HepG2 (cell line): Measurements from ENCODE around the gene NBR1. TPM values are rescaled to one million over a fixed set of nuclear protein-coding genes. Genes with fewer than 3 reads are reported as not detected.

Experiments used
- CTCF ChIP-seq: sonication (generic); formaldehyde crosslinking; IDR thresholded peaks from 2 replicates; pipeline ENCODE4 v1.5.0; 2020; ENCODE audit warnings: mild to moderate bottlenecking, missing genetic modification reagents, moderate library complexity
- FUBP1 ChIP-seq: sonication (generic); formaldehyde crosslinking; IDR thresholded peaks from 2 replicates; pipeline ENCODE4 v1.5.1; 2020; ENCODE audit warnings: missing genetic modification reagents, mild to moderate bottlenecking, borderline replicate concordance
- HIVEP1 ChIP-seq: sonication (generic); formaldehyde crosslinking; IDR thresholded peaks from 2 replicates; pipeline ENCODE4 v1.4.0; 2020; ENCODE audit warnings: mild to moderate bottlenecking, missing genetic modification reagents
- HMG20A ChIP-seq: IDR thresholded peaks from 2 replicates; pipeline ENCODE4 v1.6.1; 2016; ENCODE audit warnings: borderline replicate concordance
- KMT2A ChIP-seq: sonication (generic); formaldehyde crosslinking; IDR thresholded peaks from 2 replicates; pipeline ENCODE4 v1.4.0; 2020; ENCODE audit warnings: missing genetic modification reagents
- MED1 ChIP-seq: sonication (generic); formaldehyde crosslinking; IDR thresholded peaks from 2 replicates; pipeline ENCODE4 v1.4.0; 2020; ENCODE audit warnings: missing genetic modification reagents
- NR2F1 ChIP-seq, 2 experiments: fragments of 450-650 bp in 1 of 2; formaldehyde crosslinking in 1 of 2; IDR thresholded peaks; 2 replicates each; pipeline versions ENCODE4 v1.5.0 to v1.6.1; 2016 to 2020; ENCODE audit warnings: mild to moderate bottlenecking in 1 of 2, missing compliant biosample characterization in 1 of 2, missing genetic modification reagents in 1 of 2, moderate library complexity in 1 of 2
- NR2F6 ChIP-seq, 2 experiments: IDR thresholded peaks; 2 replicates each; pipeline ENCODE4 v1.6.1; 2016; ENCODE audit warnings: antibody characterized with exemption in 1 of 2, mild to moderate bottlenecking in 1 of 2
- TEAD3 ChIP-seq: optimal IDR thresholded peaks from 2 replicates; pipeline ENCODE3; 2016; ENCODE audit warnings: borderline replicate concordance
- ZNF124 ChIP-seq: sonication (generic); formaldehyde crosslinking; IDR thresholded peaks from 2 replicates; pipeline ENCODE4 v1.4.0; 2020; ENCODE audit warnings: missing genetic modification reagents
- ZNF280D ChIP-seq: sonication (generic); formaldehyde crosslinking; IDR thresholded peaks from 2 replicates; pipeline ENCODE4 v1.5.1; 2020; ENCODE audit warnings: mild to moderate bottlenecking, missing genetic modification reagents
- ZSCAN5A ChIP-seq: sonication (generic); formaldehyde crosslinking; IDR thresholded peaks from 2 replicates; pipeline ENCODE4 v1.8.0; 2022; ENCODE audit warnings: mild to moderate bottlenecking, missing genetic modification reagents, borderline replicate concordance
- polyA plus RNA-seq, 8 experiments: library from polyadenylated mRNA; depleted of rRNA in 3 of 8; stranded (reverse) in 7 of 8; unstranded in 1 of 8; fragments of >200 nt; fragmentation: Illumina TruSeq in 4 of 8; extraction: Trizol in 4 of 8; gene quantifications; 2 replicates each; pipeline versions ENCODE4 v1.2.1 to v1.2.3, GENCODE V29; 2011 to 2016; ENCODE audit warnings: low read depth in 4 of 8, missing spikeins in 1 of 8, mixed read lengths in 1 of 8; ENCODE audit not compliant: insufficient read depth in 1 of 8
- total RNA-seq, 5 experiments: library from RNA; depleted of rRNA; stranded (reverse); fragments of >200 nt; fragmentation: Illumina TruSeq; extraction: Trizol; gene quantifications; 2 replicates each; pipeline ENCODE4 v1.2.3, GENCODE V29; 2016; ENCODE audit warnings: low read depth in 1 of 5

NBR1 gene
- total and polyA plus RNA-seq, 2 of the 13 experiments (the other 11 are each of a cell fraction or from before 2014, with no cell fraction given): 51.7 to 121 TPM

GRCh38 chr17:43125133-43125966 lies 45.7 kb upstream of the NBR1 start, which contains the start of gene BRCA1 (continued):
- peak; percentile 75; the same call in 1 of the 2 replicates for TF ChIP-seq ZNF280D (CRISPR knock-in tag)
- TF ChIP-seq HMG20A (CRISPR knock-in tag): peak; percentile 39; the same call in 1 of the 2 replicates
- TF ChIP-seq NR2F6 (IDR thresholded peaks at IDR 0.05): peak; percentile 69
- peak; percentile 83 for TF ChIP-seq NR2F6 (CRISPR knock-in tag; IDR thresholded peaks at IDR 0.05)
- TF ChIP-seq HIVEP1 (CRISPR knock-in tag): no peak
- TF ChIP-seq ZNF124 (CRISPR knock-in tag): peak; percentile 65; the same call in 1 of the 2 replicates
- peak; percentile 23; the same call in 1 of the 2 replicates for TF ChIP-seq CTCF (CRISPR knock-in tag)
- peak in 1 of 2 experiments; percentile 74; a peak in 3 of 4 replicates for TF ChIP-seq NR2F1 (CRISPR knock-in tag; IDR thresholded peaks at IDR 0.05)
- TF ChIP-seq TEAD3 (CRISPR knock-in tag): peak; percentile 53
- TF ChIP-seq MED1 (CRISPR knock-in tag): peak; percentile 71
- peak; percentile 61; the same call in 1 of the 2 replicates for TF ChIP-seq ZSCAN5A
- TF ChIP-seq KMT2A (CRISPR knock-in tag): peak; percentile 71; the same call in 1 of the 2 replicates
- TF ChIP-seq FUBP1 (CRISPR knock-in tag): no peak
